MM.1S (cell line): ENCODE results near the gene KLHDC10.

ENCODE experiments used
- EZH2 ChIP-seq: fragments of 300-600 bp; sonication (generic); optimal IDR thresholded peaks from 2 replicates; pipeline ENCODE3; 2017; ENCODE audit warnings: low read depth, mild to moderate bottlenecking, antibody characterized with exemption, low read length, mixed read lengths
- EZH2phosphoT487 ChIP-seq: fragments of 300-600 bp; sonication (generic); IDR thresholded peaks from 2 replicates; pipeline ENCODE4 v1.6.1; 2018; ENCODE audit warnings: antibody characterized with exemption, low read length
- TF ChIP-seq, protein P1 (sequence below): fragments of 300-600 bp; sonication (generic); IDR thresholded peaks from 2 replicates; pipeline ENCODE4 v1.5.1; 2016; ENCODE audit warnings: antibody characterized with exemption, low read length, mixed read lengths

DNA sequence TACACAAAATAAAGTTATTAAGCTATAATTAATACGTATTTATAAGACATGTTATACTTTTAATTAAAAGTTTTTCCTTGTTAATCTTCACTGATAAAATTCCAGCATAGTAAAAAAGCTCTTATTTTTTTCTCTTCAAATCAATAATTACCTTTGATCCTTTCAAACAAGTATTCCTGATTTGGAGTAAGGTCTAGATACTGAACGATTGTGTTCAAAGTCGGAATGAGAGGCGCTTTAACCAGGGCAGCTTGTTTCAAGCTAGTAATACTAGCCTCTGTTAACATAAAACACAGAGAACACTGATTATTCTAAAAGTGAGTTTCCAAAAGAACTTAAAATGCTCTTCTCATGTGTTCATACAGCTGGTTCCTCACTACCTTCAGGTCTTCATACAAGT, 107.9 kb downstream of the KLHDC10 start:
- TF ChIP-seq EZH2 (no peak), EZH2phosphoT487 (no peak)
- TF ChIP-seq, protein P1, sequence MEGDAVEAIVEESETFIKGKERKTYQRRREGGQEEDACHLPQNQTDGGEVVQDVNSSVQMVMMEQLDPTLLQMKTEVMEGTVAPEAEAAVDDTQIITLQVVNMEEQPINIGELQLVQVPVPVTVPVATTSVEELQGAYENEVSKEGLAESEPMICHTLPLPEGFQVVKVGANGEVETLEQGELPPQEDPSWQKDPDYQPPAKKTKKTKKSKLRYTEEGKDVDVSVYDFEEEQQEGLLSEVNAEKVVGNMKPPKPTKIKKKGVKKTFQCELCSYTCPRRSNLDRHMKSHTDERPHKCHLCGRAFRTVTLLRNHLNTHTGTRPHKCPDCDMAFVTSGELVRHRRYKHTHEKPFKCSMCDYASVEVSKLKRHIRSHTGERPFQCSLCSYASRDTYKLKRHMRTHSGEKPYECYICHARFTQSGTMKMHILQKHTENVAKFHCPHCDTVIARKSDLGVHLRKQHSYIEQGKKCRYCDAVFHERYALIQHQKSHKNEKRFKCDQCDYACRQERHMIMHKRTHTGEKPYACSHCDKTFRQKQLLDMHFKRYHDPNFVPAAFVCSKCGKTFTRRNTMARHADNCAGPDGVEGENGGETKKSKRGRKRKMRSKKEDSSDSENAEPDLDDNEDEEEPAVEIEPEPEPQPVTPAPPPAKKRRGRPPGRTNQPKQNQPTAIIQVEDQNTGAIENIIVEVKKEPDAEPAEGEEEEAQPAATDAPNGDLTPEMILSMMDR: no peak
